HepG2 (cell line): Measurements from ENCODE around the gene NXN. TPM values are rescaled to one million over a fixed set of nuclear protein-coding genes. Genes with fewer than 3 reads are reported as not detected.

Experiments
- ATAC-seq: fragments of 200-7000 bp; cut with Tn5 transposase; 3 replicates; pipeline ENCODE4 v1.9.1; 2020; ENCODE audit warnings: mild to moderate bottlenecking, moderate library complexity
- BruUV-seq: library from RNA; stranded (reverse); fragments of 400-500 nt; replicated peaks from 2 replicates; lab custom pipeline; 2021; lab: Mats Ljungman, UMichigan
- CTCF ChIA-PET: fragments of 300-600 bp; formaldehyde crosslinking; extraction: SDS; loops from one replicate; lab custom pipeline; 2021; ENCODE audit warnings: low total read pairs, inconsistent platforms, low intra/inter-chr PET ratio; lab: Yijun Ruan, JAX
- POLR2A ChIA-PET: fragments of 350-600 bp; sonication (Branson Sonifier 250); formaldehyde crosslinking; loops from one replicate; lab custom pipeline; 2020; ENCODE audit warnings: antibody characterized with exemption, inconsistent platforms; lab: Yijun Ruan, JAX
- DNase-seq: peaks from one replicate; pipeline ENCODE4 v3.0.0-alpha.2; 2015; ENCODE audit warnings: low spot score
- FAIRE-seq: peaks from 3 replicates; lab custom pipeline; 2011; peaks lifted over from hg19 to GRCh38; lab: Jason Lieb, UNC
- H2AFZ ChIP-seq: one replicate; pipeline ENCODE4 v1.6.1; 2011; ENCODE audit warnings: low read length, inconsistent platforms
- H3K27ac ChIP-seq: fragments of 300-600 bp; 3 replicates; pipeline ENCODE4 v1.8.0; 2011; ENCODE audit warnings: mixed run types, mild to moderate bottlenecking, mixed read lengths, low read length, inconsistent platforms; ENCODE audit not compliant: insufficient read depth; ENCODE audit errors: extremely low read length
- H3K27me3 ChIP-seq, 2 experiments: fragments of 200-600 bp in 1 of 2; 2 replicates in 1 of 2; 3 replicates in 1 of 2; pipeline versions ENCODE4 v1.6.0 to v1.8.0; 2011; ENCODE audit warnings: low read length in 2 of 2, mild to moderate bottlenecking in 2 of 2, moderate library complexity in 2 of 2, inconsistent platforms in 1 of 2; ENCODE audit not compliant: insufficient read depth in 2 of 2, control insufficient read depth in 1 of 2
- H3K36me3 ChIP-seq, 2 experiments: fragments of 200-600 bp in 1 of 2; replicated peaks in 1 of 2; 2 replicates in 1 of 2; 3 replicates in 1 of 2; pipeline versions ENCODE4 v1.5.1 to v1.8.0; 2011; ENCODE audit warnings: low read length in 2 of 2, inconsistent platforms in 1 of 2; ENCODE audit not compliant: insufficient read depth in 2 of 2, control insufficient read depth in 1 of 2
- H3K4me1 ChIP-seq: 2 replicates; pipeline ENCODE4 v1.5.1; 2012; ENCODE audit warnings: low read length, inconsistent platforms; ENCODE audit not compliant: insufficient read depth
- H3K4me2 ChIP-seq: 2 replicates; pipeline ENCODE4 v1.6.0; 2011; ENCODE audit warnings: low read depth, low read length, inconsistent platforms
- H3K4me3 ChIP-seq, 3 experiments: fragments of 200-600 bp in 1 of 3; sonication (generic), shearing (Covaris generic) in 1 of 3; replicated peaks in 1 of 3; 2 replicates each; pipeline ENCODE4 v1.5.1; 2011 to 2016; ENCODE audit warnings: low read length in 3 of 3, inconsistent platforms in 2 of 3, low read depth in 2 of 3, mild to moderate bottlenecking in 2 of 3, control low read depth in 1 of 3, mixed read lengths in 1 of 3; ENCODE audit not compliant: insufficient read depth in 1 of 3
- H3K79me2 ChIP-seq: one replicate; pipeline ENCODE4 v1.6.1; 2011; ENCODE audit warnings: low read length, inconsistent platforms; ENCODE audit not compliant: insufficient read depth
- H3K9ac ChIP-seq: 2 replicates; pipeline ENCODE4 v1.6.0; 2011; ENCODE audit warnings: mild to moderate bottlenecking, low read depth, low read length, inconsistent platforms; ENCODE audit not compliant: insufficient read depth
- H3K9me3 ChIP-seq: 2 replicates; pipeline ENCODE4 v1.5.1; 2012; ENCODE audit warnings: mild to moderate bottlenecking, low read length
- H4K20me1 ChIP-seq: 2 replicates; pipeline ENCODE4 v1.6.0; 2011; ENCODE audit warnings: inconsistent platforms, mild to moderate bottlenecking, low read length, moderate library complexity; ENCODE audit not compliant: insufficient read depth
- NFKBIZ ChIP-seq: IDR thresholded peaks from 2 replicates; pipeline ENCODE4 v1.6.1; 2018; ENCODE audit warnings: missing genetic modification reagents, missing compliant biosample characterization
- THAP11 ChIP-seq: IDR thresholded peaks from 2 replicates; pipeline ENCODE4 v1.6.1; 2016; ENCODE audit warnings: missing biosample characterization, missing genetic modification reagents
- ZNF766 ChIP-seq: sonication (generic); formaldehyde crosslinking; IDR thresholded peaks from 2 replicates; pipeline ENCODE4 v1.5.0; 2020; ENCODE audit warnings: missing genetic modification reagents, borderline replicate concordance
- WGBS: methylation state at CpG from one replicate; pipeline ENCODE4 v1.1.6; 2017; ENCODE audit warnings: low lambda C conversion rate; 5-methylcytosine and 5-hydroxymethylcytosine counted together
- in situ Hi-C: cut with HindIII; loops from 2 replicates; pipeline ENCODE4 v1.10.0; 2017; ENCODE audit warnings: low pct_unique_long_range_greater_than_20kb; ENCODE audit not compliant: extremely low pct_ligation_motif_present
- intact Hi-C: fragments of 100-400 bp; cut with micrococcal nuclease; formaldehyde crosslinking; loops from one replicate; pipeline ENCODE4 v1.10.0; 2022; ENCODE audit not compliant: unreplicated experiment
- polyA plus RNA-seq, 8 experiments: library from polyadenylated mRNA; depleted of rRNA in 3 of 8; stranded (reverse) in 7 of 8; unstranded in 1 of 8; fragments of >200 nt; fragmentation: Illumina TruSeq in 4 of 8; extraction: Trizol in 4 of 8; gene quantifications; 2 replicates each; pipeline versions ENCODE4 v1.2.1 to v1.2.3, GENCODE V29; 2011 to 2016; ENCODE audit warnings: low read depth in 4 of 8, missing spikeins in 1 of 8, mixed read lengths in 1 of 8; ENCODE audit not compliant: insufficient read depth in 1 of 8
- total RNA-seq, 5 experiments: library from RNA; depleted of rRNA; stranded (reverse); fragments of >200 nt; fragmentation: Illumina TruSeq; extraction: Trizol; gene quantifications; 2 replicates each; pipeline ENCODE4 v1.2.3, GENCODE V29; 2016; ENCODE audit warnings: low read depth in 1 of 5
- TF ChIP-seq, protein P1 (sequence below): IDR thresholded peaks from 2 replicates; pipeline ENCODE4 v1.6.1; 2016

Gene NXN
- total and polyA plus RNA-seq, 2 of the 13 experiments (the other 11 are each of a cell fraction or from before 2014, with no cell fraction given): 22.2 to 24.3 TPM

DNA sequence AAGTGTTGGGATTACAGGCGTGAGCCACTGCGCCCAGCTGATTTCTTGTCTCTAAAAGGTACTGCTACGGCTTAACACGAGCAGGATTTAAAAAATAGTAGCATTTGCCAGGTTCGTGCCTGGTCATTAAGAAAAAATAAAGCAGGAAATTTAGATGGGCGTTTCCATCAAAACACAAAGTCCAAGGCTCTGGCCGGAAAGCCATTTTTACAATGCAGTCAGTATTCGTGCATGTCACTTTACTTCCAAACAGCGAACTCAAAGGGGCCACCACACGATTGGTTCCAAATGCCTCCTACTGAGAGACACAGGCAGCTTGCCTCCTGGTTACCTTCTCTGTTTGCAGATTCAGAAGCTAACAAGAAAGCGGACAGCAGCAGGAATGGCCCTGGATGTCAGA is 131.2 kb downstream of the NXN start:
- CTCF ChIA-PET: no interaction called here
- Histone ChIP-seq H4K20me1 (no peaks in the 10 kb centered on the region), H3K4me1 (no peaks in the 10 kb centered on the region), H3K4me3 (no peak overlapping the region), H3K36me3 (peaks cover 1 to 3% of the 10 kb centered on the region in 2 experiments; a peak in 2 of 5 replicates), H3K9ac (no peak overlapping the region), H3K27me3 (no peaks in the 10 kb centered on the region), H3K79me2 (peaks cover 3% of the 10 kb centered on the region), H3K9me3 (no peaks in the 10 kb centered on the region), H3K27ac (no peak overlapping the region), H3K4me2 (no peak overlapping the region), H2AFZ (no peak overlapping the region)
- in situ Hi-C loops (no loop called here), intact Hi-C loops (no loop called here)
- FAIRE-seq: no peak
- no peak for TF ChIP-seq THAP11 (CRISPR knock-in tag)
- TF ChIP-seq, protein P1, sequence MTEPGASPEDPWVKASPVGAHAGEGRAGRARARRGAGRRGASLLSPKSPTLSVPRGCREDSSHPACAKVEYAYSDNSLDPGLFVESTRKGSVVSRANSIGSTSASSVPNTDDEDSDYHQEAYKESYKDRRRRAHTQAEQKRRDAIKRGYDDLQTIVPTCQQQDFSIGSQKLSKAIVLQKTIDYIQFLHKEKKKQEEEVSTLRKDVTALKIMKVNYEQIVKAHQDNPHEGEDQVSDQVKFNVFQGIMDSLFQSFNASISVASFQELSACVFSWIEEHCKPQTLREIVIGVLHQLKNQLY (CRISPR knock-in tag): no peak
- DNase-seq: no peak
- POLR2A ChIA-PET: no interaction called here
- no TSS peak for BruUV-seq
- ATAC-seq: no peak
- 92% methylated on average over 11 of the region's 11 CpGs for WGBS

DNA sequence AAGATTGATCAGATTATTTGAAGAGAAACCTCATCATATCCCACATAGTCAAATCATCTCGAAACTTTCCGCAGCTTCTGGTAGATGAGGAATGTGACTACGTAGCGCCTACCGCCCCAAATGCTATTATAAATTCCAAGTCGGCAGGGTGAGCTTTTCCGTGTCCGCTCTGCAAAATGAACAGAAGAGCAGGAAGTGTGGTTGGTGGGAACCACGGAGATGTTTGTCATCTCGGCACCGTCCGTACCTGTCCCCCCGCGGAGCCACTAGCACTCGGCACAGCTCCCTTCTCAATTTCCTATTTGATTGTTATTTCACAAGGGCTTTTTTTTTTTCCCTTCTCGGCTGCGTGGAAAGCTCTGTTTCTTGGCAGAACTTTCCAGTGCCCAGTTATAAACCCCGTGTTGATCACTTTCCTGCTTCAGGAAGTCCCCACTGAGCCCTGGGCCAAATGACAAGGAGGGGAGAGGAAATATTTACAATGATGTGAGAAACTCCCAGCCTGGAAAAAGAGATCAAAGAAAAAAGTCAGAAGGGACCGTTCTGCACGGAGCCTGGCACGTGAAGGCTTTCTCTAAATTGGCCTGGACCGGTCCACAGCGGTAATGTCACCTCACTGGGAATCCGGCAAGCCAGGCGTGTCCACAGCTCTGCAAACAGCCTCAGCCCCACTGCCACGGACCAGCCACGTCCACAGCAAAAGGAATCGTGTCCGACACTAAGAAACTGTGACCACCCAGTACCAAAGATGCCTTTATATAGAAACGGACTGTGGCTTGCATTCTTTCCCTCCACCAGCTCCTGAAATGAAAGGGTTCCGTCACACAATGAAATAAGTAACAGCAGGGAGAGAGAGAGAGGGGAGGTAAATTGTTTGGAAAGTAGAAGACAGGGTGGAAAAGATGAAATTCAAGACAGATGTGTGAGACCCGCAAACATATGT is 132.4 kb downstream of the NXN start:
- no peaks in the 10 kb centered on the region for H4K20me1 ChIP-seq
- H3K79me2 ChIP-seq: peaks cover 3% of the 10 kb centered on the region
- no peak for FAIRE-seq
- POLR2A ChIA-PET: no interaction called here
- H3K4me3 ChIP-seq: no peak overlapping the region
- H3K27me3 ChIP-seq: no peaks in the 10 kb centered on the region
- no peak overlapping the region for H3K9ac ChIP-seq
- no peak for DNase-seq
- no peak for TF ChIP-seq ZNF766 (CRISPR knock-in tag)
- TF ChIP-seq NFKBIZ (CRISPR knock-in tag): no peak
- BruUV-seq: no TSS peak
- intact Hi-C loops (no loop called here), in situ Hi-C loops (no loop called here)
- WGBS: 94% methylated on average over 31 of the region's 32 CpGs
- CTCF ChIA-PET: no interaction called here
- peaks cover 1 to 3% of the 10 kb centered on the region in 2 experiments; a peak in 2 of 5 replicates for H3K36me3 ChIP-seq
- H3K9me3 ChIP-seq: no peaks in the 10 kb centered on the region
- H3K27ac ChIP-seq: no peak overlapping the region
- no peak overlapping the region for H3K4me2 ChIP-seq
- no peaks in the 10 kb centered on the region for H3K4me1 ChIP-seq
- no peak overlapping the region for H2AFZ ChIP-seq
- ATAC-seq: no peak
